Hepatocyte (in vitro differentiated cells): Measurements from ENCODE around the gene TMPRSS9.

Source experiments
- CTCF ChIP-seq: fragments of 200-600 bp; sonication (generic); IDR thresholded peaks from 2 replicates; pipeline ENCODE4 v1.5.1; 2016; ENCODE audit warnings: antibody characterized with exemption, mild to moderate bottlenecking; ENCODE audit not compliant: poor library complexity
- EZH2 ChIP-seq: fragments of 200-600 bp; sonication (generic); IDR thresholded peaks from 2 replicates; pipeline ENCODE4 v1.6.1; 2016; ENCODE audit warnings: antibody characterized with exemption, mild to moderate bottlenecking, borderline replicate concordance
- EZH2phosphoT487 ChIP-seq: fragments of 200-600 bp; sonication (generic); IDR thresholded peaks from one replicate; pipeline ENCODE4 v1.6.1; 2018; ENCODE audit warnings: antibody characterized with exemption, mild to moderate bottlenecking, low read depth, moderate library complexity; ENCODE audit not compliant: unreplicated experiment, severe bottlenecking

GRCh38 chr19:2460245-2460644 is 100.2 kb downstream of the TMPRSS9 start:
- TF ChIP-seq CTCF (no peak), EZH2 (no peak), EZH2phosphoT487 (no peak)
